HG02588 (cell line): ENCODE measurements around the gene ADAMTS2.
"Not testable (repeated sequence)": the region's sequence is repeated elsewhere in the genome, so short reads cannot be mapped to it uniquely, and the experiment has no call there.

Experiments used
- ATAC-seq: cut with Tn5 transposase; IDR thresholded peaks from one replicate; pipeline ENCODE4 v1.9.1; 2021; ENCODE audit warnings: mild to moderate bottlenecking, moderate library complexity; ENCODE audit not compliant: unreplicated experiment

The ADAMTS2 gene

DNA sequence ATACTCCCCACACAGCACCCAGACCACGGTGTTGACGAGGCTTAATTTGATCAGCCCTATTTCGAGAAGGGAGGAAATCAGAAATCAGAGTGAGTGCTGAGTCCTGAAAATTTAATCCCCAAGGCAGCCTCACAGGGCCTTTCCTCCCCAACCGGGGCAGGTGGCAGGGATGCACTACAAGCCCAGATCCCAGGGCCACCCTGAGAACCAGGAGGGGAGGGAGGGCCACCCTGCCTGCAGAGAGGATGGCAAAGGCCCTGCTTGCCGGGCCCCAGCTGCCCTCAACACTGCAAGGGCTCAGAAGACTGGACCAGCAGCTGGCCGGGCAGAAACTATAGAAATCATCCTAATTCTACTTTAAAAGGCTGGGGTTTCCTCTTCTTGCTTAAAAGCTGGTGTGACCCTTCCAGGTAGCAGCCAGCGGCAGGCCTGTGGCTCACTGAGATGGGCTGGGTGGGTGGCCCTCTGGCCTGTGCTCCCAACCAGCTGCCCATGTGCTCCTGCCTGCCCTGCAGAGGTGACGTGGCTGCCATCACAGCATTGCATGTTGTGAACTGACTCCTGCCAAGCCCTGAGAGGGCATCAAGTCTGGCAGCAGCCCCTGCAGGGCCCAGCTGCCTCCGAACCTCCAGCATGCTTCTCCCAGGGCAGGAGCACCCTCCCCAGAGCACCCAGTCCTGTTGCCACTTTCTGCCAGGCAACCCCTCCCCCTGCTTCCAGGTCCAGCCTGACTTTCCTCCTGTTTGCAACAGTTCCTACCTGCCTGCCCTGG, 122.8 kb downstream of the ADAMTS2 start:
- no peak for ATAC-seq

DNA sequence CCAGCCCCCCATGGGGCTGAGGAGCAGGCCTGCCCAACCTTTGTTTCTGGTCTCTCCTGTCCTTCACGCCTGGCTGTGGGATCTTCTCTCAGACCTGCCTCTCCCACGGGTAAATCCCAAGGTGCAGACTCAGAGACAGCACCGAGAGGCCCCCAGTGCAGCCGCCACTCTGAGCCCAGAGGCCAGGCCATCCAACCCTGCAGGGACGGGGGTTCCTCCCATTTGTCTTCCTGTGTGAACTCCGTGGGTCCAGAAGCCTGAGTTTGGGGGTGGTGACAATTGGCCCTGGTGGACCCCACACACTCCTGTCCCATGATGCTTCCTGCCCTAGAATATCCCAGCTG, 123.4 kb downstream of the ADAMTS2 start:
- no peak for ATAC-seq

DNA sequence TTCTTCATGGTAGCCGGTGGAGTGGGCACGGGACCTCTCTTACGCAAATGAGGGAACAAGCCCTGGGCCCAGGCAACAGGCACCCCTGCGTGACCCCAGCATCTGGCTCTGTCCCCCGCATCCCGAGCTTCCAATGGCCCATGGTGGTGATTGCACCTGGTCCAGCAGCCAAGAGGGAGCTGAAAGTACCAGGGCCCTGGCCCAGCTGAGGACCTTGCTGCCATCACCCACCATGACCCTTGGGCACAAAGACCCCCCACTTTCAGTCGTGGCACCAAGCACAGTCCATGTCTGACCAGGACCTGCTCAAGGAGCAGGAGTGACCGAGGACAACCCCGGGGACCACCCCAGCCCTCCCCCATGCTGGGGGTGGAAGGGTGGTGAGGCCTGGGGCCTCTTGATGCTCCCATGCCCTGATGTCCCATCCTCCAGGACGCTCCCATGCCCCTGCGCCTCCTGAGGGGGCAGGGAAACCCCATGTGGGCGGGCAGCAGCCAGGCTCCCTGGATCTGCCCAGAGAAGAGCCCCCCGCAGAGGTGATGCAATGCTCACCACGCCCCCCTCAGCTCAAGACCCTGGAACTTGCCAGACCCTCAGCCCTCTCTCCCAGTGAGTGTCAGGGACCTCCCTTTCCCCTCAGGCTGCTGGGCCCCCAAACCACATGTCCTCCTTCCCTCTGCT, 123.9 kb downstream of the ADAMTS2 start:
- ATAC-seq, result no peak

DNA sequence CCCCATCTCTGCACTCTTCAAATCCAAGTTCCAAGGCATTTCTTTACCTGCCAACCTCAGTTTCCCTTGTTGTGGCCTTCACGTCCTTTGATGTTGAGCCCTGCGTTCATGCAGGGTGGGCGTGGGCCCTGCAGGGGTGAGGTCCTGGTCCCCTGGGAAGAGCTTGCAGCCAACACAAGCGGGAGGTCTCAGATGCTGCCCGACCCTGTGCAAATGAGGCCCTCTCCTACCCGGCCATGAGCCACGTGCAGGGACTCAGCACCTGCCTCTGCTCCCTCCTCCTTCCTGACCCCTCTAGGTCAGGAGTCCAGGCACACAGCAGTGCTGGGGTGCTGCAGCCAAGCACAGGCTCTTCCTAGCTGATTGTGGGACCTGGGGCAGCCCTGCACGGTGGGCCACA, 124.5 kb downstream of the ADAMTS2 start:
- ATAC-seq, result no peak

DNA sequence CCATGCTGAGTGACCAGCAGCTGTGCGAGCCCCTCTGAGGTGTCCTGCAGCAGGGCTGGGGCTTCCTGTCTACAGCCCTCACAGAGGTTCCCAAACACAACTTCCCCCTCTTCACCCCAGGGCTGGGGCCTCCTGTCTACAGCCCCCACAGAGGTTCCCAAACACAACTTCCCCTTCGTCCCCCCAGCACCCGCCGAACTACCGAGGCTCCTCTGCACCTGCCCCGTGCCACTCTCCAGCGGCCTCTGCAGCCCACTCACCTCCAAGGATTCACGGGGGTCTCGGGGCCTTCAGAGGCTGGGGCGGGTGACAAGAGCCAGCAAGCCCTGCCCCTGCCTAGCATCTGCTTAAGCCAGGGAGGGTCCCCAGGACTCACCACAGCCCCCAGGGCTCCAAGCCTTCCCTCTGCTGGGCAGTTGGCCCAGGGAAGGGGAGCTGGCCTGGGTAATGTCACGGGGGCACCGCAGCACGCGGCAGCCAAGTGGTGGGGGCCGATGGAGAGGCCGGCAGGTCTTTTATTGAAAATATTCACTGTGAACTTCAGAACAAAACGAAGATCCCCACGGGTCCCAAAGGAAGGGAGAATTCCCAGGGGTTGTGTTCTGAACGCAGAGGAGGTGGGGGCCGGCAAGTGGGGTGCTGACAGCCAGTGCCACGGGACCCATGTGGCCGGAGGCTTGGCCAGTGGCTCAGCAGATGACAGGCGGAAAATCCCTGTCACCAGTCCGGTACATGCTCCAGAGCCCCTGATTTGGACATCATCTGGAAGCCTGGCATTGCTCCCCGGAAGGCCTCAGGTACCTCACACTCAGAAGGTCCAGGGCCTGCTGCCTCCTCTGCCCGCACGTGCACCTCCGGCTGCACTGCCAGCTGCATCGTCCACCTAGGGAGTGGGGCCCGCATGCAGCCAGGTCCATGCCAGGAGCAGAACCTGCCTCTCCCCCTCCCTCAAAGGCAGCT, 125.3 kb downstream of the ADAMTS2 start:
- ATAC-seq, result no peak

DNA sequence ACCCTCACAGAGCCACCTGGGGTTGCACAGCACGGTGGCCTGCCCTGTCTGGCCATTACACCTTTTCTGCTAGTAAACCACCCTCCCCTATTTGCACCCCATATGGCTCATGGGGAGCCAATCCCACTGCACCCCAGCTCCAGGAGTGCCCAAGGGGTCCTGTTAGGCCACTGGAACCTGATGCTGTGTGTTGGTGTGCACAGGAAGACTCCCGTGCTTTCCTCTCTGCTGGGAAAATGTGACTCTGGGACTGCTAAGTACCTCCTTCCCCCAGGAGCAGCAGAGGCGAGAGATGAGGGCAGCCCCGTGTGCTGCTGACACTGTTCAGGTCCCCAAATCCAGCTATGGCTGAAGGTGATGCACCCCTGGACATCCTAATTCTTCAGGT, 126.3 kb downstream of the ADAMTS2 start:
- ATAC-seq, result no peak

DNA sequence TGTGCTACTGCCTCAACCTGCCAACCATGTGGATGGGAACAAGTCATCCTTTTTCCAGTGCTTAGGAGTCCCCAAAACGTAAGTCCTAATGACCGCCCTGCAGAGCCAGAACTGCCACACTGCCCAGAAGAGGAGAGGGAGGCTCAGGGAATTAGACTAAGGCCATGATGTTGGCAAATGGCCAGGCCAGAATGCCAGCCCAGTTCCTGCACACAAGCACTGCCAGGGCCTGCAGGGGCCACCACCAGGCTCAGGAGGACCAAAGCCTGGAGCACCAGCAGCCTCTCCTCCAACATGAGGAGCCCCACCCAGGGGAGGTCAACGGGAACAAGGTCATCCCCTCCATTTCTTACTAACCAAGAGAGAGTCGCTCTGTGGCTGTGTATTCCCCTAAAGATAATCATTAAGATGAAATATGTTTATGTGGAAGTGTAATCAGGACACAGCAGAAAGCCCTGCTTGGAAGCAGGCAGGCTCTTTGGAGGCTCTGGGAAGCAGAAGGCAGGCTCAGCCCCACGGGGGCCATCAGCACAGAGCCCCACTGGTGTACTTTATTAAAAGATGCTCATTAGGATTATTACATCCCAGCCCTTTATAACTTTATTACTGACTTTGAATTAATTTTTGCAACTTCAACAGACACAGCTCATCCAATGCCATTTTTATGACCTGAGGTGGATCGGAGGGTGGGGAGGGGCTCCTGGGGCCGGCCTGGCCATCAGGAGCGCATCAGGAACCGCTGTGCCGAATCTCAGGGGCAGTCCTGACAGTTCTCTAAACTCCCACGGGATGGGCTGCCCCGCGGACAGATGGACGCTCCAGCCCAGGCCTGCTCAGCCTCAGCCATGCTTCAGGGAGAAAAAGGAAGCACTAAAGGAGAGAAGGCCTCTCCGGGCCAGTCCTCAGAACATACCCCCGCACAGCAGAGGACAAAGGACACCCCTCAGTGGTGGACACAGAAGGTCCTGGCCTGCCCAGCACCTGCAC, 127.0 kb downstream of the ADAMTS2 start:
- no peak for ATAC-seq

DNA sequence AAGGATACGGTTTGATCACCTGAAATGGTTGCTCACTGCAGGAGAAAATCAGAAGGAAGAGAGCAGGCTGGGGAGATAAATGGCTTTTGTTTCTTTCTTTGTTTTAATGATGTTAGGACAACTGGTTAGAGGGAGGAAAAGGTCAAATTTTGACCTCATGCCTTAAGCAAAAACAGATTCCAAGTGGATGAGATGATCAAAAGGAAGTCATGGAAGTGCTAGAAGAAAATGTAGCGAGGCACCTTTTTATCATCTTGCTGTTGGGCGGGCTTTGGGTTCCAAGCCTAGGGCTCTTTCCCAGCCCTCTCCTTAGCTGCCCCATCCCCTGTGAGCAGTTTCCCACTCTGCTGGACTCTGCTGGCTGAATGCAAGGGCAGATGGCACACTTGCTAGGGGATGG, 127.9 kb downstream of the ADAMTS2 start:
- no peak for ATAC-seq

DNA sequence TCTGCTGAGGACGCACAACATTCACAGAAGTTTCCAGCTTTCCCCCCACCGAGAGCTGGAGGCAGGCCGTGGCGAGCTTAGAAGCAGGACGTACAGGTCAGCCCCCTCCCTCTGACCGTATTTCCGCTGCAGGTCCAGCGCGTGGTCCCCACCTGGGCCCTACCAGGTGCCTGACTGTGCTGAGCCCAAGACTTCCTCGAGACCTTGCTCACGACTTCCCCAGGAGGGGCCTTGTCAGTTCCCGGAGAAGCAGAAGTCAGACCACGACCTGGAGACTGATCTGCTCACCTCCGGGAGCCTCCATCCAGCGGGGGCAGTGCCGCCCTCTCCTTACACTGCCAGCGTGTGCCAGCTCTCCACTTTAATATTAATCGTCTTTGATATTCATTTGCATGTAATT, 128.9 kb downstream of the ADAMTS2 start:
- ATAC-seq, result not testable (repeated sequence)

DNA sequence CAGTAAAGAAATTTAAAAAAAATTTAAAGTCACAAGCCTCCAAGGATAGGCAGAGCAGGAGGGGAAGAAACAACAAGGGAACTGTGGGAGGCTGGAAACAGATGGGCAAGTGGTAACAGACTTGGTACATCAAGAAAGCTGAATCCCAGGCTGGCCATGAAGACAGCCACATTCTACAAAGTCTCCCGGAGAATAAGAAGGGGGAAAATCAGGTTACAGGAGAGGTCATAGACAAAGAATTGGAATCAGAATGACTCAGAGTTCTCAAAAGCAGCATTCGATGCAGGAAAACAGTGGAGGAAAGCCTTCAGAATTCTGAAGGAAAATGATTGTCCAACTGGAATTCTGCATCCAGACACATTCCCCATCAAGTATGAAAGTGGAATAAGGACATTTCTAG, 129.7 kb downstream of the ADAMTS2 start:
- no peak for ATAC-seq

DNA sequence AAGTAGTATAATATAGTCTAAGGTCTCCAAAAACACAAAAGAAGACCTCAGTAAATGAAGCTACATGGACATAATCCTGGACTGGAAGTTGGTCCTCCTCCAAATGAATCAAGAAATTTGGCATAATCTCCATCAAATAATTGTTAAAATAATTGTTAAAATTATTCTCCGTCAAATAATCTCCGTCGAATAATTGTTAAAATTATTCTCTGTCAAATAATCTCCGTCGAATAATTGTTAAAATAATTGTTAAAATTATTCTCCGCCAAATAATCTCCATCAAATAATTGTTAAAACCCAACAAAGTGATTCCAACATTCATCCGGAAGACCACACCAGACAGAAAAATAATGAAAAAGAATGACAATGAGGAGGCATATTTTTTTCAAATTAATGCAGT, 130.6 kb downstream of the ADAMTS2 start:
- ATAC-seq, result no peak

DNA sequence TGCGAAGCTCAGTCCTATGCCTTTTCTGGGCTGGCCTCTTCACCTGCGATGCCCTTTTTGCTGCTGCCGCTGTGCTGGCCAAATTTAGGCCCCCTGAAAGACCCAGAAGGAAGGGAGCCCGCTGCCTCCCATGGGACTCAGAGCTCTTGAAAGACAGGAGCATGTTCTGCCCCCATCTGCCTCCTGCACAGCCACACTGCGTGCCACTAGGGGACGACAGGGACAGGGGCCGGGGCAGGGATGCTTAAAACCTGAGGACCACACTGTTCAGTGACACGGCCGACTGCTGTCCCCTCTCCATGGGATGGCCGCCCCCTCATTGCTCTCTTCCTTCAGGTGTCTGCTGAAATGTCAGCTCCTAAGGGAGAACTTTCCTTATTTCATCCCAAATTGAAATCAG, 132.4 kb downstream of the ADAMTS2 start:
- ATAC-seq, result no peak

DNA sequence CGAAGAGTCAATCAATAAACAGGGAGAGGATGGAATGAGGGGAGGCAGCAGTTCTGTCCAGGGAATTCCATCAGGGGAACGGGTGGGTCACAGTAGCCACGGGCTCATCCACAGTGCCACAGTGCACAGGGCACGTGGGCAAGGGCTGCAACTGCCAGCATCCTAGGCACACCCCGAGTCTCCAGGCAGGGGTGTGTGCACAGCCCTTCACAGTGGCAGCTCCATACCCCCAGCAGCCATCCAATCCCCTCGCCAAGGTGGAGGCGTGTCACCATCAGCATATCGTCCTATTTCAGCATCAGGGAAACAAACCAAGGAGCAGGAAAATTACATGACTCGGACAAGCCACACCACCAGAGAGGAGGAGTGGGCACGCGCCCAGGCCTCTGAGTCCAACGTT, 133.6 kb downstream of the ADAMTS2 start:
- no peak for ATAC-seq

DNA sequence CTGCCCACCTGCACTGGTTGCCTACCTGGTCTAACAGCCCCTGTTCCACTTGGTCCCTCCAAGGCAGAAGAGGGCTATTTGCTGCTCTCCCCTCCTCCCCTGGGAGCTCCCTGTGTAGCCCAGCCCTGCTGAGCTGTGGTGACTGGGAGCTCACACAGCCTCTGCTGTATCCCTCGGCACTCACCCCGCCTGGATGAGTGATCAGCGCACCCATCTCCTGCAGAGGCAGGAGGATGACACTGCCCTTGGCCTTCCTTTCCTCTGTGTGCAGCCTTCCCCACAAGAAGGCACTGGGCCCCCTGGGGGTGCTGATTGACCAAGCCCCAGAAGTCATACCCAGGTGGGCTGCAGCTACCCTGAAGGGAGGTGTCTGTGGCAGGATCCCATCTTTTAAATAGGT, 134.2 kb downstream of the ADAMTS2 start:
- ATAC-seq, result no peak

DNA sequence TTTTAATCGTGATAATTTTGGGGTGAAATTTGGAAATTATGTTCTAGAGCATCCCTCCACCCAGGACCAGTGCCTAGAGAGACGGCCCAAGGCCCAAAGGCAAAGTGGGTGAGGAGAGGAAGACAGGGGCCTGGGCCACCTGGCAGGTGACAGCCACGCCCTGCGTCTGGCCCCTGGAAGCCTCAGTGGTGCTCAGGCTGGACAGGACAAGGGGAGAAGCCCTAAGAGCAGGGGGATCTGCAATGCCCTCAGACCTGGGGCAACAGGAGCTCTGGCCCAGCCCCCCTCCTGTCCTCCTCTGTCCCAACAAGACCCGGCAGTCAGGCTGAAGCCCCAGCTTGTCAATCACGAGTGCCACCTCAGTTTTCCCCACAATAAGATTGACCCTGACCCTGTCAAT, 134.8 kb downstream of the ADAMTS2 start:
- no peak for ATAC-seq

DNA sequence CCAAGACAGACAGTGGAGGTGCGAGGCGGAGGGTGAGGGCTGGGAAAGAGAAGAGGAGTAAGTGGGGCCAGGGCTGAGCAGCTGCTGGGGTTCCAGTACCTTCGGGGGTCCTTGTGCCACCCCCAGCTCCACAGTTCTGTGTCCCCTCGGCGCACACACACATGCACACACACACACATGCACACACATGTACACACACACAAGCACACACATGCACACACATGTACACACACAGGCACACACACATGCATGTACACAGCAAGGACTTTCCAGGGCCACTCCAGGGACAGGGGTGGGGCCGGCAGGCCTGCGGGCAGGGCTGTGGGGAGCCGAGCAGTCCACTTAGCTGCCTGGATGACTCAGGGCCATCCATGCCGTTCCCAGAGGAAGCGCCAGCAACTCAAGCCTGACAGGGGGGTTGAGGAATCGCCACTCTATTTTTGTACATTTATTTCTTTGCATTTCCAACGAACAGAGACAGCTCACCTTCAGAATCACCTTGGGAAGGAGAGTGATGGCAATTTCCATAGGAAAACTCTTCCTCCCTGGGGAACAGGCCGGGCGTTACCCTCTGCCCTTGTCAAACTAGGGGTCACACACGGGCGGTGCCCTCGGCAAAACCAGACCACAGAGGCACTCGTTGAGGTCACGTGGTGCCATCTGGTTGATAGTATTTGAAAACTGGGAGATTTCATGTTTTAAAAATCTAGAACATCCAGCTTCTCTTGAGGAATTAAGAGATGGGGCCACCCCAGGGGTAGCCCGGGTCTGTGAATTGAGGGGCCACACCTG, 135.7 kb downstream of the ADAMTS2 start:
- ATAC-seq, result no peak

DNA sequence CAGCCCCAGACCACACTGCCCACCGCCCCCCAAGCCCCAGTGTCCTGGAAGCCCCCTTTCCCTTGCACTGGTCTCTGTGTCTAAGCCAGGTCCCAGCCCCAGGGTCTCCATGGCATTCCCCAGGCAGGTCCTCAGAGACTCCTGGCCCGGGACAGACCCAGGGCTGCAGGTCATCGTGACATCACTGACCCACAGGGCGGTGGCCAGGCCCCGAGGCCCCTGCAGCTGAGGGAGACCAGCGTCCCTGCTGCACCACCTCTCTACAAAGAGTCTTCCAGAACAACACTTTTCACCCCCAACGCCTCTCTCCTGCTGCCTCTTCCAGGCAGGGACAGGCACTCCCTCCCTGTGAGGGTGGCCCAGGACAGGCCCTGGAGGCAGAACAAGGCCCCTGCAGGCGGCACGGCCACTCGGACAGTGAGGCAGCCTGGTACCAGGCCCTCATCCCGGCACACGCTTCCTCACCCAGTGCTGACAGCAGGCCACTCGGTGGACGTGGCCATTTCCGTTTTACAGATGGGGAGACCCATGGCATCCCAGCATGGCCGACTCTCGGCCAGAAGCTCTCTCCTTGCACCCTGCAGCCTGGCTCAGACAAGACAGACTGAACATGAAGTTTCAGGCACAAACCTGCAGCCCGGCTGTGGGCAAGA, 136.4 kb downstream of the ADAMTS2 start:
- ATAC-seq, result no peak

DNA sequence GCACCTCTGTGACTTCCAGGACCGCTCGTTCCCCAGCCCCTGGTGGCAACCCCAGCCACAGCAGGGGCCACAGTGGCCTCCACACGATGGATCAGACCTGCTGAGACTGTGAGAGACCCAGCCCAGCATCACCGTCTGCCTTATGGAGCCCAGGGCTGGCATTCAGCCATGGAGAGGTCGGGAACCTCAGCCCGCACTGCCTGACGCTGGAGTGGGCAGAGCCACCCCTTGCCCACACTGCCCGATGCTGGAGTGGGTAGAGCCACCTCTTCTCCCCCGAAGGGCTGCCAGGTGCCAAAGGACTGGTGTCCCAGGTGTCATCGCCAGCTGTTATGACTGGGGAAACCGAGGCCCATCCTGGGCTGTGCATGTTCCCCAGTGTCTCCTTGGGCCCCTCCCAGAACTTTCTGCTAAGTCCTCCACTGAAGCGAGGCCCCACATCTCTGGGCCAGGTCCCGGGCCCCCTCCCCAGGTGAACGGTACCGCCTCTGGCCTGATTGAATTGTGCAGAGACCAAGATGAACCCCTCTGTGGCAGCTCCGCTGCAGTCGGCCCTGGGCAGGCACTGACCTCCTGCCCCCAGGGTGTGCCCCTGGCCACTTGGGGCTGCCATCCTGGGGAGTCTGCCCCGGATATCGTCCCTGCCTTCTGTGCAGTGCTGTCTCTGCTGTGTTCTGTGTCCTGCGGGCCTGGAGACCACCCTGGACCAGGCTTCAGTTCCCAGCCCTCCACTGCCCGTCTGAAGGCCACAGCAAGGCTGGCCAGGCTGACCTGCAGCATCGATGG, 137.1 kb downstream of the ADAMTS2 start:
- no peak for ATAC-seq
